K562 (cell line): ENCODE measurements around the gene PSMD13. TPM values are rescaled to one million over a fixed set of nuclear protein-coding genes. Genes with fewer than 3 reads are reported as not detected.

Experiments used
- ATAC-seq: fragments of 200-7000 bp; cut with Tn5 transposase; 3 replicates; pipeline ENCODE4 v1.9.1; 2020; ENCODE audit warnings: moderate library complexity
- BruUV-seq: library from RNA; stranded (reverse); fragments of 400-500 nt; replicated peaks from 2 replicates; lab custom pipeline; 2021; lab: Mats Ljungman, UMichigan
- CTCF ChIA-PET: fragments of 300-600 bp; formaldehyde crosslinking; extraction: SDS; loops from one replicate; lab custom pipeline; 2021; ENCODE audit warnings: low intra/inter-chr PET ratio; lab: Yijun Ruan, JAX
- POLR2A ChIA-PET: fragments of 300-600, 350-650 bp; sonication (Branson Sonifier 250); formaldehyde crosslinking; extraction: SDS; loops from one replicate; lab custom pipeline; 2021; ENCODE audit warnings: antibody characterized with exemption, inconsistent platforms; lab: Yijun Ruan, JAX
- DNase-seq, 4 experiments: peaks; one replicate each; pipeline versions ENCODE4 v3.0.0 to v3.0.0-alpha.2; 2011 to 2018; ENCODE audit warnings: low spot score in 3 of 4, mixed read lengths in 3 of 4; ENCODE audit errors: extremely low read depth in 1 of 4
- FAIRE-seq: peaks from 2 replicates; lab custom pipeline; 2011; peaks lifted over from hg19 to GRCh38; lab: Jason Lieb, UNC
- H2AFZ ChIP-seq: 2 replicates; pipeline ENCODE4 v1.6.0; 2011; ENCODE audit warnings: low read depth, low read length, control low read depth, inconsistent platforms
- H3K27ac ChIP-seq: fragments of 200-600 bp; 3 replicates; pipeline ENCODE4 v1.8.0; 2011; ENCODE audit warnings: low read depth, mild to moderate bottlenecking, control low read depth, inconsistent platforms, low read length, moderate library complexity, mixed read lengths; ENCODE audit errors: extremely low read depth
- H3K27me3 ChIP-seq, 2 experiments: fragments of 300-600 bp in 1 of 2; 2 replicates in 1 of 2; 3 replicates in 1 of 2; pipeline versions ENCODE4 v1.6.0 to v1.8.0; 2011; ENCODE audit warnings: inconsistent platforms in 2 of 2, low read length in 2 of 2, mild to moderate bottlenecking in 1 of 2, mixed read lengths in 1 of 2, moderate library complexity in 1 of 2; ENCODE audit not compliant: control insufficient read depth in 2 of 2, insufficient read depth in 2 of 2
- H3K36me3 ChIP-seq: fragments of 300-600 bp; 3 replicates; pipeline ENCODE4 v1.8.0; 2011; ENCODE audit warnings: mild to moderate bottlenecking, low read length, inconsistent platforms; ENCODE audit not compliant: control insufficient read depth, insufficient read depth
- H3K4me1 ChIP-seq, 2 experiments: fragments of 200-600 bp in 1 of 2; replicated peaks in 1 of 2; 2 replicates in 1 of 2; 3 replicates in 1 of 2; pipeline versions ENCODE4 v1.5.1 to v1.8.0; 2011; ENCODE audit warnings: inconsistent platforms in 2 of 2, low read length in 2 of 2, mild to moderate bottlenecking in 1 of 2, mixed read lengths in 1 of 2, moderate library complexity in 1 of 2; ENCODE audit not compliant: control insufficient read depth in 2 of 2, insufficient read depth in 2 of 2
- H3K4me2 ChIP-seq: 2 replicates; pipeline ENCODE4 v1.6.1; 2011; ENCODE audit warnings: low read length, control low read depth, inconsistent platforms, mixed read lengths; ENCODE audit not compliant: insufficient read depth
- H3K4me3 ChIP-seq: fragments of 200-600 bp; sonication (generic), shearing (Covaris generic); 2 replicates; pipeline ENCODE4 v1.5.1; 2016; ENCODE audit warnings: control low read depth, inconsistent platforms
- H3K79me2 ChIP-seq: fragments of 200-600 bp; 3 replicates; pipeline ENCODE4 v1.8.0; 2011; ENCODE audit warnings: low read length, inconsistent platforms; ENCODE audit not compliant: control insufficient read depth, insufficient read depth
- H3K9ac ChIP-seq, 2 experiments: 2 replicates each; pipeline versions ENCODE4 v1.6.0 to v1.6.1; 2011; ENCODE audit warnings: low read depth in 2 of 2, low read length in 2 of 2, control low read depth in 1 of 2, inconsistent platforms in 1 of 2, mild to moderate bottlenecking in 1 of 2, mixed read lengths in 1 of 2; ENCODE audit not compliant: insufficient read depth in 1 of 2
- H3K9me1 ChIP-seq: one replicate; pipeline ENCODE4 v1.6.0; 2011; ENCODE audit warnings: inconsistent platforms, mild to moderate bottlenecking, low read length, moderate library complexity; ENCODE audit not compliant: control insufficient read depth, insufficient read depth
- H3K9me3 ChIP-seq: replicated peaks from 2 replicates; pipeline ENCODE4 v1.5.1; 2011; ENCODE audit warnings: low read depth, low read length, inconsistent platforms; ENCODE audit not compliant: control insufficient read depth, insufficient read depth
- H4K20me1 ChIP-seq: replicated peaks from 2 replicates; pipeline ENCODE4 v1.6.1; 2011; ENCODE audit warnings: low read length, inconsistent platforms, mixed read lengths; ENCODE audit not compliant: control insufficient read depth, insufficient read depth
- ARNT ChIP-seq, 2 experiments: fragments of 450-650 bp; IDR thresholded peaks; 2 replicates each; pipeline ENCODE4 v1.6.1; 2016; ENCODE audit warnings: mild to moderate bottlenecking in 1 of 2
- CBX8 ChIP-seq: fragments of 200-600 bp; sonication (generic); IDR thresholded peaks from 2 replicates; pipeline ENCODE4 v1.6.1; 2012; ENCODE audit warnings: borderline replicate concordance, mixed run types, low read depth, mild to moderate bottlenecking, moderate library complexity, mixed read lengths, low read length, control low read depth, inconsistent platforms; ENCODE audit not compliant: poor library complexity, severe bottlenecking; ENCODE audit errors: extremely low read depth
- EP400 ChIP-seq: fragments of 450-650 bp; IDR thresholded peaks from 2 replicates; pipeline ENCODE4 v1.6.1; 2017; ENCODE audit warnings: antibody characterized with exemption, mild to moderate bottlenecking, moderate library complexity
- HMGN3 ChIP-seq: IDR thresholded peaks from 2 replicates; pipeline ENCODE4 v1.6.1; 2011; ENCODE audit warnings: borderline replicate concordance, low read depth, mild to moderate bottlenecking, mixed read lengths, low read length; ENCODE audit not compliant: insufficient read length; ENCODE audit errors: extremely low read depth
- KLF6 ChIP-seq: fragments of 250-450 bp; sonication (Bioruptor Pico); IDR thresholded peaks from 2 replicates; pipeline ENCODE4 v1.4.0; 2020; ENCODE audit warnings: mild to moderate bottlenecking, moderate library complexity, borderline replicate concordance
- PHF20 ChIP-seq: fragments of 450-650 bp; IDR thresholded peaks from 2 replicates; pipeline ENCODE4 v1.6.1; 2018; ENCODE audit not compliant: partially characterized antibody
- PHTF2 ChIP-seq: fragments of 250-450 bp; sonication (Bioruptor Pico); IDR thresholded peaks from 2 replicates; pipeline ENCODE4 v1.5.0; 2021; ENCODE audit warnings: mild to moderate bottlenecking
- POLR2AphosphoS5 ChIP-seq: IDR thresholded peaks from 2 replicates; pipeline ENCODE4 v1.6.1; 2011; ENCODE audit warnings: mild to moderate bottlenecking, low read depth, low read length, moderate library complexity; ENCODE audit not compliant: control insufficient read depth, insufficient read depth
- RBFOX2 ChIP-seq: fragments of 200-400 bp; formaldehyde crosslinking; IDR thresholded peaks from 2 replicates; pipeline ENCODE4 v1.6.1; 2017; ENCODE audit warnings: low read depth, mild to moderate bottlenecking, low read length, moderate library complexity
- SMARCB1 ChIP-seq: IDR thresholded peaks from 2 replicates; pipeline ENCODE4 v1.6.1; 2011; ENCODE audit warnings: improper control_type of control experiment, low read depth; ENCODE audit not compliant: insufficient read length
- SRSF9 ChIP-seq: fragments of 200-400 bp; formaldehyde crosslinking; IDR thresholded peaks from 2 replicates; pipeline ENCODE4 v1.6.1; 2017; ENCODE audit warnings: low read depth, low read length, borderline replicate concordance
- WGBS: fragments of 100-300 bp; shearing (Covaris generic); methylation state at CpG from one replicate; pipeline ENCODE4 v1.1.6; 2016; ENCODE audit warnings: low coverage, mixed read lengths; ENCODE audit not compliant: insufficient coverage; ENCODE audit errors: missing lambda C conversion rate; 5-methylcytosine and 5-hydroxymethylcytosine counted together
- in situ Hi-C: fragments of 300-500 bp; cut with MboI; formaldehyde crosslinking; loops from 4 replicates; pipeline ENCODE4 v1.15.0; 2018; ENCODE audit warnings: inconsistent platforms, mixed read lengths
- intact Hi-C: fragments of 100-400 bp; cut with micrococcal nuclease; formaldehyde crosslinking; loops from 2 replicates; pipeline ENCODE4 v1.14.2; 2022
- polyA plus RNA-seq, 8 experiments: library from polyadenylated mRNA; depleted of rRNA in 4 of 8; stranded (reverse) in 5 of 8; unstranded in 3 of 8; fragments of >200 nt; fragmentation: Nextera tagmentation in 2 of 8; fragmentation: Illumina TruSeq in 1 of 8; extraction: Ambion mirVana in 2 of 8; extraction: Trizol in 1 of 8; gene quantifications; 2 replicates each; pipeline versions ENCODE4 v1.2.1 to v1.2.3, GENCODE V29; 2011 to 2014; ENCODE audit warnings: inconsistent platforms in 1 of 8, missing spikeins in 1 of 8
- total RNA-seq, 7 experiments: library from RNA; depleted of rRNA in 6 of 7; stranded (reverse); fragments of >200 nt in 6 of 7; fragmentation: Illumina TruSeq in 2 of 7; extraction: Trizol in 2 of 7; gene quantifications; 2 replicates each; pipeline versions ENCODE4 v1.2.1 to v1.2.3, GENCODE V29; 2011 to 2021; ENCODE audit warnings: low replicate concordance in 1 of 7

PSMD13 gene
- total and polyA plus RNA-seq, 9 of the 15 experiments (the other 6 are each of a cell fraction or from before 2014, with no cell fraction given) = 185 to 383 (median 267) TPM

DNA sequence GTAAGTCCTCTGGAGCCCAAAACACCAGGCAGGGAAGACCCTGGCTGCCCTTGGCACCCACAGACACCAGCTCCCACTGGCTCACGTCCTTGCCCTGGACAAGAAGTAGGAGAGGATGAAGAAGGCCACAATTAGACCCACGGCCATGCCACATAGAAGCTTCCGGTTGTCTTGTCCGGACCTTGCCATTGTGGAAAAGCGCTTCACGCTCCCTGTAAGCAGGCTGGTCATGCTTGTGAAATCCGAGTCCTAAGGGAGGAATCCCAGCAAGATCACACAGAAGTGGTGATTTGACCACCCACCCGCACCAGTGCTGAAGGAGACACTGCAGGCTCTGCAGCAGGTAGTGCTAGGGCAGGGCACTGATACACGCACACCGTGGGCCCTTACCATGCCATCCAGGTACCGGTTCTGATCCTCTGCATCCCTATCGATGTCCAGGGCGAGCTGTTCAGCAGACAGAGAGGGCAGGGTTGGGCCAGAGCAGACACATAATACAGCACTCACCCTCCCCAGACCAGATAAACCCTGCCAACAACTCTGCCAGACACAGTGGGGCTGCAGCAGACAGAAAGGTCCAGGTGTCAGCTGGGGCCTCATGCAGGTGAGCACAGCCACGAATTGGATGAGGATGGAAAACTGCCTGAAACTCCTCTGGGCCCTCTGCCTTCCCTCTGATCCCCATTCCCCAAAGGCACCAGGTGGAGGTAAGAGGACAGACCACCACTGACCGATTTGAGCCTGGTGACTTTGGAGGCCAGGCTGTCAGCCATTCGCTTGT lies 31.4 kb upstream of the PSMD13 start:
- TF ChIP-seq HMGN3 = no peak
- no peak for TF ChIP-seq ARNT (IDR thresholded peaks at IDR 0.05)
- 0 out of 2 replicates have a peak, but pooled peaks have one; percentile 6 for TF ChIP-seq POLR2AphosphoS5
- TF ChIP-seq PHTF2 = no peak
- TF ChIP-seq KLF6 (CRISPR knock-in tag) = no peak
- no peak for TF ChIP-seq SRSF9
- no peak for TF ChIP-seq EP400
- TF ChIP-seq PHF20 = no peak
- TF ChIP-seq SMARCB1 = no peak
- peak; percentile 28 for TF ChIP-seq RBFOX2
- no peak for TF ChIP-seq CBX8
- Histone ChIP-seq H3K27me3 (no peaks in the 10 kb centered on the region; a peak in 1 of 5 replicates), H2AFZ (no peak overlapping the region), H4K20me1 (peaks cover 38% of the 10 kb centered on the region), H3K4me1 (peaks cover 38 to 54% of the 10 kb centered on the region in 2 experiments; a peak in 4 of 5 replicates), H3K4me3 (peak overlapping the region; percentile 96), H3K79me2 (peaks cover 62% of the 10 kb centered on the region), H3K9me3 (no peaks in the 10 kb centered on the region), H3K27ac (no peak overlapping the region; the same call in 2 of the 3 replicates), H3K9me1 (peaks cover 4% of the 10 kb centered on the region), H3K9ac (peak overlapping the region in 1 of 2 experiments; percentile 98; a peak in 2 of 4 replicates), H3K36me3 (peaks cover 65% of the 10 kb centered on the region), H3K4me2 (peak overlapping the region; percentile 92; the same call in 1 of the 2 replicates)
- ChIA-PET CTCF (no interaction called here), POLR2A (interaction anchor here (0.7 to 2.4 kb wide), 8 partner anchors 7 to 255 kb away, joined by 3 to 23 read pairs (median 4); a partner anchor contains a TSS)
- DNase-seq = no peak
- no TSS peak for BruUV-seq
- ATAC-seq = no peak
- intact Hi-C loops (loop anchor here (2.0 kb wide), 1 partner anchor 31 kb away; the partner anchor contains the start of genes PSMD13 and SIRT3), in situ Hi-C loops (no loop called here)
- WGBS = 93% methylated on average over 16 of the region's 16 CpGs
- FAIRE-seq = no peak
